IPS-NIHi11 (cell line): ENCODE data around the gene ELF2.
A peak's percentile ranks its signal among the peaks of the same experiment; 100 is the strongest.
"Not testable (repeated sequence)": the region's sequence is repeated elsewhere in the genome, so short reads cannot be mapped to it uniquely, and the experiment has no call there.

Source experiments
- DNase-seq: peaks from one replicate; pipeline ENCODE4 v3.0.0; 2012; ENCODE audit warnings: mixed read lengths, low spot score

ELF2 gene

GRCh38 chr4:139077567-139078355 is 99.3 kb downstream of the ELF2 start:
- no peak for DNase-seq

- no peak for DNase-seq
Measured at GRCh38 chr4:139076016-139076744, 100.8 kb downstream of the ELF2 start.

GRCh38 chr4:139060591-139060990 is 116.4 kb downstream of the ELF2 start:
- no peak for DNase-seq

- DNase-seq: not testable (repeated sequence)
Measured at GRCh38 chr4:139059026-139059425, 118.0 kb downstream of the ELF2 start.

- no peak for DNase-seq
Measured at GRCh38 chr4:139054791-139055505, 122.1 kb downstream of the ELF2 start.

- no peak for DNase-seq
Measured at GRCh38 chr4:139053909-139054308, 123.1 kb downstream of the ELF2 start.

GRCh38 chr4:139050446-139050845 is 126.6 kb downstream of the ELF2 start:
- no peak for DNase-seq

GRCh38 chr4:139048026-139048425 is 129.0 kb downstream of the ELF2 start:
- DNase-seq: no peak

GRCh38 chr4:139044291-139044690 is 132.7 kb downstream of the ELF2 start:
- DNase-seq: no peak

GRCh38 chr4:139042981-139043460 is 134.0 kb downstream of the ELF2 start:
- no peak for DNase-seq

GRCh38 chr4:139038874-139039443 is 138.1 kb downstream of the ELF2 start:
- DNase-seq: no peak

GRCh38 chr4:139036885-139037284 is 140.1 kb downstream of the ELF2 start:
- no peak for DNase-seq

GRCh38 chr4:139035650-139036049 is 141.4 kb downstream of the ELF2 start:
- DNase-seq: no peak

- peak; percentile 77 for DNase-seq
Measured at GRCh38 chr4:139030614-139031235, 146.3 kb downstream of the ELF2 start.

- not testable (repeated sequence) for DNase-seq
Measured at GRCh38 chr4:139029866-139030363, 147.1 kb downstream of the ELF2 start.

GRCh38 chr4:139028191-139028661 is 148.8 kb downstream of the ELF2 start:
- no peak for DNase-seq

GRCh38 chr4:139027776-139028175 is 149.2 kb downstream of the ELF2 start:
- DNase-seq: no peak

- no peak for DNase-seq
Measured at GRCh38 chr4:139025841-139026240, 151.2 kb downstream of the ELF2 start.

GRCh38 chr4:139024686-139025085 is 152.3 kb downstream of the ELF2 start:
- no peak for DNase-seq

GRCh38 chr4:139022835-139023234 is 154.2 kb downstream of the ELF2 start:
- no peak for DNase-seq

- DNase-seq: not testable (repeated sequence)
Measured at GRCh38 chr4:139021071-139021470, 155.9 kb downstream of the ELF2 start.
